GM12801 (cell line): ENCODE results near the gene ARHGAP10.

Experiments used
- TF ChIP-seq, protein P1 (sequence below): IDR thresholded peaks from one replicate; pipeline ENCODE4 v1.5.1; 2011; ENCODE audit warnings: control low read depth; ENCODE audit not compliant: insufficient read length; ENCODE audit errors: extremely low read depth

Gene ARHGAP10

DNA sequence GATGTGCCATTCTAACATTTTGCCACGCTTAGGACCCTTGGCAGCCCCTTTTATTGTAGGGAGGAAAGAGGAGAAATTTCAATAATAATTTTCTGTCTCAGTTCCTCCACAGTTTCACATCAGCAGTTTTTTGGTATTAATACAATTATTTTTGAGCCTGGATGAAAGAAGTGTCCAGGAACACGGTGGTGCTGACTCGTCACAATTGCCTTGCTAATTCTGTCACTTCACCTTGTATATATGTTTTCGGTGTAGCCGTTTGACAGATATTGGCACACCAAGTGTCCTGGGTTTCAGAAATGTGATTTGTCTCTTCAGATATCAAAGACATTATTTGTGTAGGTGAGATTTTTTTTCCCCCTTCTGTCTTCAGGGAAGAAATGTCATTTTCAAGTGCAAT is 142.2 kb downstream of the ARHGAP10 start:
- TF ChIP-seq, protein P1, sequence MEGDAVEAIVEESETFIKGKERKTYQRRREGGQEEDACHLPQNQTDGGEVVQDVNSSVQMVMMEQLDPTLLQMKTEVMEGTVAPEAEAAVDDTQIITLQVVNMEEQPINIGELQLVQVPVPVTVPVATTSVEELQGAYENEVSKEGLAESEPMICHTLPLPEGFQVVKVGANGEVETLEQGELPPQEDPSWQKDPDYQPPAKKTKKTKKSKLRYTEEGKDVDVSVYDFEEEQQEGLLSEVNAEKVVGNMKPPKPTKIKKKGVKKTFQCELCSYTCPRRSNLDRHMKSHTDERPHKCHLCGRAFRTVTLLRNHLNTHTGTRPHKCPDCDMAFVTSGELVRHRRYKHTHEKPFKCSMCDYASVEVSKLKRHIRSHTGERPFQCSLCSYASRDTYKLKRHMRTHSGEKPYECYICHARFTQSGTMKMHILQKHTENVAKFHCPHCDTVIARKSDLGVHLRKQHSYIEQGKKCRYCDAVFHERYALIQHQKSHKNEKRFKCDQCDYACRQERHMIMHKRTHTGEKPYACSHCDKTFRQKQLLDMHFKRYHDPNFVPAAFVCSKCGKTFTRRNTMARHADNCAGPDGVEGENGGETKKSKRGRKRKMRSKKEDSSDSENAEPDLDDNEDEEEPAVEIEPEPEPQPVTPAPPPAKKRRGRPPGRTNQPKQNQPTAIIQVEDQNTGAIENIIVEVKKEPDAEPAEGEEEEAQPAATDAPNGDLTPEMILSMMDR, result no peak

DNA sequence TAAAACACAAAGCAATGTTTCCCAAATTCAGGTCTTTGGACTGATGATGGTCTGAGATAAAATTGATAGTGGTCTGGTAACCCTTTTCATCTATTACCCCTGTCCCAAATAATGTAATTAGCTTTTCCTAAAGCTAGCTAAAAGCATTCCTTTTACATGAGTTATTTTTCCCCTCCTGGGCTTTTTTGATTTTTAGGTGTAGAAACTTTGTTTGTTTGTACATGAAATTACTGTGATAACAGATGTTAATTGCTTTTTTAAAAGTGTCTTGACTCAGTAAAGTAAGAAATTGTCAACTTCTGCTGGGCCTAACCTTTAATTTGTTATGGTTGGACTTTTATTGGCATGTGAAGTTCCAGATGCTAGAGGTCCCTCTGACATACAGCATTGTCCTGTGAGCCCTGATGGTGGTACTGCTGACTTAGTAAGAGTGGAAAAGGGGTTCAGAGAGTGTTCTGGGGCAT is 145.5 kb downstream of the ARHGAP10 start:
- TF ChIP-seq, protein P1, result no peak

GRCh38 chr4:147879676-147880075 is 147.8 kb downstream of the ARHGAP10 start:
- TF ChIP-seq, protein P1, result no peak

DNA sequence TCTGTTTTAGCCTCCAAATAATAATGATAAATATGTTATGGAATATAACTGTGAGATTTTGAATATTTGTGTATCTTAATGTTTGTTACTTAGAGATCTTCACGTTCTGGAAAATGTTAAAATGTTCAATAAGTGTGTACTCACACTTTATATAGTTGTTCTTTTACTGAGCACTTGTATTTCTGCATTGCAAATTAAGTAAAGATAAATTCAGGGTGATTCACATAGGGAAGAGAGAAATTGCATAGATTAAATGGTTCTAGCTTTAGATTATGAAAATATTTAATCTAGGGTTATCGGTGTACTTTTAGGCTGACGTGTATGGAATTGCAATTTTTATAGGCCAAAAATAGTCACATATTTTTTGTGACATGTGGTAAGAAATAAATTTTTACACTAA is 148.6 kb downstream of the ARHGAP10 start:
- TF ChIP-seq, protein P1, result no peak

GRCh38 chr4:147884536-147884935 is 152.6 kb downstream of the ARHGAP10 start:
- TF ChIP-seq, protein P1, result no peak

DNA sequence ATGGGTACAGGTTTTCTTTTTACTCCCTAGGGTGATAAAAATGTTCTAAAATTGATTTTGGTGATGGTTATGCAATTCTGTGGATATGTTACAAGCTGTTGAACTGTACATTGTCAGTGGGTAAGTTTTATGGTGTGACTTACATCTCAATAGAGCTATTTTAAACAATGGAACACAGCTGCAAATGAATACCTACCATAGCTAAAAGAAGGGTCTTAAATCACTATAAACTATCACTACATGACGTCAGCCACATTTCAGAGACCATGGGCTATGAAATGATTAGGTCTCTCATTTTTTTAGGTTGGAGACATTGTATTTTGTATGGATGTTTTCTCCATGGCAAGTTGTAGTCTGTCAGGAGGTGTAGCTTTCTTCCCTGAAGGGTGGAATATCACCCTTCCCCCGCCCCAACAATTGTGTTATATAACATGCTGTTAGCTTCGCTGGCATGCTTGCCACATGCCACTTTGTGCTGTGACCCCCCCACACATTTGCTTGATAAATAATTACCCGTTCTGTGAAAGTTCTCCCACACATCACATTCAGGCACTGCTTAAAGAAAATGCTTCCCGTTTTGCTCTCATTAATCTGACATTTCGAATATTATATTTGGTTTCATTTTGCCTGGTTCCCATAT is 159.7 kb downstream of the ARHGAP10 start:
- TF ChIP-seq, protein P1, result no peak

DNA sequence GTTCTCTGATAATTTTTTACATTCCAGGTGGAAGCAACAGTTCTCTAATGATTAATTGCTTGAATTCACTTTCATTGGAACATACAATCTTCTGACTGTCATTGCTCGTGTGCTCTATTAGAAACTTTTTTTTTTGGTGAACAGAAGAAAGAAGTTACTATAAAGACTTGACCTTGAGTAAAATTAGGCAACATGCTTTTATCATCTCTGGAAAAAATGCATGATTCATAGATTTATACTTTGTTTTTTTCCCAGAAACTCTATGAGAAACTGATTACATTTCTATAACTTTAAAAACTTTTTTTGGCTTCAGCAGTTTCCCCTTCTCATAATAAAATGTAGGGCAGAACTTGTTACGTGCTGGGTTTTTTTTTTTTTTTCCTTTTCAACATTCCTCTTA is 167.6 kb downstream of the ARHGAP10 start:
- TF ChIP-seq, protein P1, result no peak
